Neural cell (in vitro differentiated cells): ENCODE measurements around the gene NPAS3.

Experiments used
- CTCF ChIP-seq: fragments of 450-650 bp; IDR thresholded peaks from 2 replicates; pipeline ENCODE4 v1.5.1; 2014; ENCODE audit warnings: antibody characterized with exemption, mild to moderate bottlenecking, moderate library complexity; ENCODE audit not compliant: poor library complexity, severe bottlenecking
- EP300 ChIP-seq: fragments of 450-650 bp; conservative IDR thresholded peaks from 2 replicates; pipeline ENCODE4 v1.6.1; 2014; ENCODE audit warnings: antibody characterized with exemption, mild to moderate bottlenecking, moderate library complexity; ENCODE audit not compliant: poor library complexity, severe bottlenecking
- EZH2 ChIP-seq: fragments of 200-600, 300-800 bp; shearing (Covaris generic), sonication (generic); IDR thresholded peaks from 2 replicates; pipeline ENCODE4 v1.6.1; 2014; ENCODE audit warnings: antibody characterized with exemption, low read length, borderline replicate concordance, mild to moderate bottlenecking; ENCODE audit not compliant: insufficient read depth, poor library complexity, severe bottlenecking
- MXI1 ChIP-seq: fragments of 450-650 bp; conservative IDR thresholded peaks from 2 replicates; pipeline ENCODE4 v1.6.1; 2014; ENCODE audit warnings: antibody characterized with exemption, mild to moderate bottlenecking; ENCODE audit not compliant: poor library complexity, severe bottlenecking
- POLR2AphosphoS5 ChIP-seq: IDR thresholded peaks from 2 replicates; pipeline ENCODE4 v1.6.1; 2012
- RAD21 ChIP-seq: fragments of 450-650 bp; conservative IDR thresholded peaks from 2 replicates; pipeline ENCODE4 v1.6.1; 2014; ENCODE audit warnings: antibody characterized with exemption, mild to moderate bottlenecking, moderate library complexity
- REST ChIP-seq: IDR thresholded peaks from 2 replicates; pipeline ENCODE4 v1.6.1; 2012; ENCODE audit warnings: borderline replicate concordance
- TAF1 ChIP-seq: IDR thresholded peaks from 2 replicates; pipeline ENCODE4 v1.6.1; 2012; ENCODE audit warnings: low read depth

DNA sequence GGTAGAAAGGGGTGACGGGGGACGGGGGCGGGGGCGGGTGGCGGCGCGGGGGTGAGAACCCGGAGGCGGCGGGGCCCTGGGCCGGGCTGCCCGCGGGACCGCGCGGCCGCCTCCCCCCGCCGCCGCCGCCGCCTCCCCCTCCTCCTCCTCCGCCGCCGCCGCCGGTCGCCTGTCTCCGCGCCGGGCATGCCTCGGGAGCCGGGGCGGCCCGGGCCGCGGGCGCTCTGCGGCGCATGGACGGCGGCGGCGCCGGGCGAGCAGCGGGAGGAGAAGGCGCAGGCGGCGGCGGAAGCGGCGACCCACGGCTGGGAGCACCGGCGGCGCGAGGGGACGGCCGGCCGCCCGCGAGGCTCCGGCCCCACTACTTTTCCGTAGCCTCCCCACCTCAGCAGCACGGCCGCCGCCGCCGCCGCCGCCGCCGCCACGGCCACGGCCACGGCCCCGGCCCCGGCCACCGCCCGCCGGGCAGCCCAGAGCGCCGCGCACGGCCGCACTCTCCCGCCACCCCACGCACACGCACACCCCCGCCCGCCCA is at the start of gene NPAS3:
- no peak for TF ChIP-seq CTCF
- no peak for TF ChIP-seq RAD21
- no peak for TF ChIP-seq EP300
- TF ChIP-seq EZH2: no peak
- TF ChIP-seq REST: no peak
- TF ChIP-seq MXI1: no peak
- no peak for TF ChIP-seq POLR2AphosphoS5
- TF ChIP-seq TAF1: no peak
